LNCAP (cell line): ENCODE measurements around the gene ATF4.

Experiments
- TF ChIP-seq, protein P1 (sequence below): fragments of 450-650 bp; IDR thresholded peaks from 2 replicates; pipeline ENCODE4 v1.5.1; 2017; ENCODE audit warnings: mild to moderate bottlenecking

Gene ATF4

DNA sequence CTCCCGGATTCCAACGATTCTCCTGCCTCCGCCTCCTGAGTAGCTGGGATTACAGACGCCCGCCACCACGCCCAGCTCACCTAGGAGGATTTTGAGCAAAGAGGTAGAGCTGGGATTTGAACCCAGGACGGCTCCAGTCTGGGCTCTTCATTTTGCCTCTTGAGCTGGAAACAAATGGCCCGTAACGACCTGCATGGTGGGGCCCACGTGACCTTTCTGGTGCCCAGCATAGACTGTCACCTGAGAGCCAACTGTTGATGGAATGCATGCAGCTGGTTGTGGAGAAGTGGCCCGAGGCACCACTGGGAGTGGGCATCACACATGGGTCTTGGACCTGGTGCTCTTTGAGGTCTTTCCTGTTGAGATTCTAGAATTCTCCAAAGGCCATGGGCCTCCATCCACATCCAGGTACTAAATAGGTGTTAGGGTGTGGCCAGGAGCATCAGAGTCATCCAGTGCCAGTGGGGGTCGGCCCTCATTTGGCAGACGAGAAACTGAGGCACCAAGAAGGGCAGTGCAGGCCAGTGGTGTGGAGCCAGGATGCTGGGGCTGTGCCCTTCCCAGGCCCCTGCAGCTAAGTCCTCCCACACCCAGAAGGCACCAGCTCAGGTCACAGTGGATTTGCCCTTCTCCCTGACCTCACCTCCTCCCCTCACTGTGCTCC is 3.9 kb downstream of the ATF4 start:
- TF ChIP-seq, protein P1, sequence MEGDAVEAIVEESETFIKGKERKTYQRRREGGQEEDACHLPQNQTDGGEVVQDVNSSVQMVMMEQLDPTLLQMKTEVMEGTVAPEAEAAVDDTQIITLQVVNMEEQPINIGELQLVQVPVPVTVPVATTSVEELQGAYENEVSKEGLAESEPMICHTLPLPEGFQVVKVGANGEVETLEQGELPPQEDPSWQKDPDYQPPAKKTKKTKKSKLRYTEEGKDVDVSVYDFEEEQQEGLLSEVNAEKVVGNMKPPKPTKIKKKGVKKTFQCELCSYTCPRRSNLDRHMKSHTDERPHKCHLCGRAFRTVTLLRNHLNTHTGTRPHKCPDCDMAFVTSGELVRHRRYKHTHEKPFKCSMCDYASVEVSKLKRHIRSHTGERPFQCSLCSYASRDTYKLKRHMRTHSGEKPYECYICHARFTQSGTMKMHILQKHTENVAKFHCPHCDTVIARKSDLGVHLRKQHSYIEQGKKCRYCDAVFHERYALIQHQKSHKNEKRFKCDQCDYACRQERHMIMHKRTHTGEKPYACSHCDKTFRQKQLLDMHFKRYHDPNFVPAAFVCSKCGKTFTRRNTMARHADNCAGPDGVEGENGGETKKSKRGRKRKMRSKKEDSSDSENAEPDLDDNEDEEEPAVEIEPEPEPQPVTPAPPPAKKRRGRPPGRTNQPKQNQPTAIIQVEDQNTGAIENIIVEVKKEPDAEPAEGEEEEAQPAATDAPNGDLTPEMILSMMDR = no peak

DNA sequence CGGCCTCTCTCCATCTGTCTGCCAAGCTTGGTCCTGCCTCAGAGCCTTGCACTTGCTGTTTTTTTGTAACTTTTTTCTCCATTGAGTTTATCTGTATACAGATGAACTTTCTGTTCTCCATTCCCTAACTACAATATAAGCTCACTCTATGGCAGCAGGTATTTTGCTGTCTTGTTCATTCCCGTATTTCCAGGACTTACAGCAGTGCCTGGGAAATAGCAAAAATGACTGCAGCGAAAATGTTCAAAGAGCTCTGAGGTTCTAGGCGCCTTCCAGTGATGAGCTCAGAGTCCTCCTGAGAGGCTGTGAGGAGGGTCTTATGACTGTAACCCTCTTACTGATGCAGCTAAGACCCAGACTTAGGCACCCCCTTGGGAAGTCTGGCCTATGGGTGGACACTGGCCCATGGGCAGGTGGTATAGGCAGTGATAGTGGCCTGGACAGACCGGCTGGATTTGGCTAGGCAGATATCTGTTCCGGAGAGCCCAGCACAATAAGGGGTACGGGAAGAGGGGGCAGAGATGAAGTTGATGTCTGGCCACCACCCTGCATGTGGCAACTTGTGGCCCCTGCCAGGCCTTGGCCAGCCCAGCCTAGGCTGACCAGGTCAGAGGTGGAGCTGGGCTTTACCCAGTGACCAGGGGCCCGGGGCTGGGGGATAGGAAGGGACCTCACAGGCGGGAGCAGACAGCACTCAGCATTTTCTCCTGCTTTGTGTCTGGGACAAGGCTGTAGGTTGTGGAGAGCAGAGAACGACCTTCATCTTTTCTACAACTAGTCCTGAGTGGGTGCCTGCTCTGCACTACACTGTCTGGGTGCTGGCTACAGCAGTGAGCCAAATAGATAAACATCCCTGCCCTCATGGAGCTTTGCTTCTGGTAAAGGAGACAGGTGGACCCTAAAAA is 4.6 kb downstream of the ATF4 start:
- TF ChIP-seq, protein P1 = no peak

DNA sequence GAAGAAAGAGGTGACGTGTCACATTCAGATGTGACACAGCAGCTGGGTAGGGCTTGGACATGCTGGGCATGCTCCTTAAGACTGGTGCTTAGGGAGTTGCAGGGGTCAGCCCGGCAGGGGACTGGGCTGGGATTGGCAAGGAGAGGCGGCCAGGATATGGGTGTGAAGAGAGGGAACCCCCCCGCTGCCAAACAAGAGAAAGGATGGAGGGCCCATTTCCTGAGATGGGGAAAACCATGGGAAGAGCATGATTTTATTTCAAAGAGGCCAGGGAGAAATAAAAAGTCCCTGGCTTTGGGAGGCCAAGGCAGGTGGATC is 5.3 kb downstream of the ATF4 start:
- TF ChIP-seq, protein P1 = no peak

DNA sequence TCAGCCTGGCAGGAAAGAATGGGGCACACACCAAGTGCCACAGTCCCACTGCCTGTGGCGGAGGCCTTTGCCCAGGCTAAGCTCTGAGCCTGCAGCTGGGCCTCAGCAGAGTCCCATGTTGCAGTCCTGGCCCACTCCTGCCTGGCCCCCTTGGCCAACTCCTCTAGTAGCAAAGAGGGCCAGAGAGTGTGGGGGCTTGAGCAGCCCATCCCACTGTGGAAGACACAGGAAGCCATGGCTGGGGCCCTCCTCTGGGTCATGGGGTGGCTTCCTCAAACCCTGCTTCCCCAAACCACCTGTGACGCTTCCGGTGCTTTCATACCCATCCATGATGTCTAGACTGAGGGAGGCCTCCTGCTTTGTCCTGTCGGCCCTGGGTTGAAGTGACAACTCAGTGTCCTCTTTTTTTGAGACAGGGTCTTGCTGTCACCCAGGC is 6.4 kb downstream of the ATF4 start:
- TF ChIP-seq, protein P1 = no peak

DNA sequence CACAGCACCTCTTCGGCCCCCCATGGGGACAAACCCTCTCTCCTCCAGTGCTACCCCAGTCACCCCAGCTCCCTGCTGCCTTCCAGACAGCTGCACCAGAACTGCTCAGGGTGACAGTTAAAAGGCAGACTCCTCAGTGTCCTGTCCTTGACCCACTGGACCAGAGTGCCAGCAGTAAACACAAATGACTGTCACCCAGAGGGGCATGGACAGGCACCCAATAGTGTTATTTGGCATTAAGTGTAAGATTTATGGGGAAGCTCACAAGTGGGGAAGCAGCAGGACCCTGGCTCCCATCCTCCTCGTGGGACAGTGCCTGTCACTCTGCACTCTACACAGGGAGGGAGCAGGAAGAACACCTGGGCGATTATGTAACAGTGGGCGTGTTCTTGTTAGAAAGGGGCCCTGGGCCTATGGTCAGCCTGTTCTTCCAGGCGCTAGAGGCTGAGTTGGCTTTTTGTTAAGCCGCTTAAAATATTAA is 7.2 kb downstream of the ATF4 start:
- TF ChIP-seq, protein P1 = no peak

DNA sequence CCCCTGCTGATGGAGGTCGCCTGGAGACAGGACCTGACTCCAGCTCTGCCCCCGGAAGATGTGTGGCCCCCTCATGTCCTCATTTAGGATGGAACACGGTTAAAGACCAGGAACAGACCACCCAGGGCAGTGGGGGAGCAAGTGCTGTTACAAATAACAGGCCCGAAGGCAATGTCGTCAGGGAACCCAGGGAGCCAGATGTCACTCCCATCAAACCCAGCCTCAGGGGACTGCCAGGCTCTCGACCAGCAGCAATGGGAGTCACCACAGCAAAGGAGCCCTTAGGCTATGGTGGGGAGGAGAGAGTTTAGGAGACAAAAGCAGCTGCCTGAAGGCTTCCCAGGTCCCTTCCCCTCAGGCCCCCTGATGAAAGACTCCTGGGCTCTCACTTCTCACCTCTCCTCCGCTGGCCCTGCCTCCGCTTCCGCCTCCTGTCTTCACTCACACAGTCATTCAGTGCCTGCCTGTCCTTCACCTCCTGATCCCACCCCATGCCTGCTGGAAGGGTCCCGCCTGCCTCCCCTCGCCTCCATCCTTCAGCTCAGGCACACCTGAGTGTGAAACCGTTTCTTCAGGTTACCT is 7.8 kb downstream of the ATF4 start:
- TF ChIP-seq, protein P1 = no peak

DNA sequence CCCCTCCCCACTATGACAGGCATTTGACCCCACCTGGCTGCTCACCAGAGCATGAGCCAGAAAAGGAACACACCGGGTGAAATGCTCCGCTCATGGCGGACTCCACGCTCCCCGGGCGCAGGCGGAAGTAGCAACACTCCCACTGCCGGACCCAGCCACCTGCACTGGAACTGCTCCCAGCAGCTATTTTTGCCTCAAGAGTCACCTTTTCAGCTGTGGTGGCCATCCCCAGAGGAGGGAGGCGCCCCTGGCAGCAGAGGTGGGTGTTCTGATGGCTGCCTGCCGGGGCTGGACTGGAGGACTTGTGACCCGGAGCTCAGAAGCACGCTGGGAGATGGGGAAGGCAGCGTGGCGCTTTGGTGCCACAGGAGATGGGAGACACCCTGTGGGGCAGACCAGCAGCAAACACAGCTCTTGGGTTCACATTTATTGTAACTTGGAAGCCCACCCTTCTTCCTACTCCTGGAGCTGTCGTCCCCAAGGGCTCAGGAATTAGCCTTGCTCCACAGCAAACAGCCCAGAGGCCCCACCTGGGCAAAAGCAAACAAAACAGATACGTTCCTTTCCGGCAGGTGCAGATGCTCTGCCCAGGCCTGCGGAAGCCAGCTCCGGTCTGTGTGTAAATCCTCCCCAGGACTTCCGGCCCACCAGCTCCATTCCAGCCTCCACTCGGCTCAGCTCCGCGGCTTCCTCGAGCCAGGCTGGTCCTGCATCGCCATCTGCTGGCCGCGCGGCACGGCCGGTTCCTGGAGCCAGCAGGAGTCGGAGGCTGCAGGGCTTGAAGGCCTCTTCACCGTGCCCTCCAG is 8.5 kb downstream of the ATF4 start:
- TF ChIP-seq, protein P1 = peak; percentile 98
